ENCODE measurements around the gene TMCO1. TPM values are rescaled to one million over a fixed set of nuclear protein-coding genes. Genes with fewer than 3 reads are reported as not detected.
"Not testable (repeated sequence)": the region's sequence is repeated elsewhere in the genome, so short reads cannot be mapped to it uniquely, and the experiment has no call there.

Gene TMCO1
- total RNA-seq, 3 donors from 2014 or later: 57.1 to 89.4 (median 68.8) TPM

- no peaks in the 10 kb centered on the region for H3K4me1 ChIP-seq
- TF ChIP-seq, protein P1, sequence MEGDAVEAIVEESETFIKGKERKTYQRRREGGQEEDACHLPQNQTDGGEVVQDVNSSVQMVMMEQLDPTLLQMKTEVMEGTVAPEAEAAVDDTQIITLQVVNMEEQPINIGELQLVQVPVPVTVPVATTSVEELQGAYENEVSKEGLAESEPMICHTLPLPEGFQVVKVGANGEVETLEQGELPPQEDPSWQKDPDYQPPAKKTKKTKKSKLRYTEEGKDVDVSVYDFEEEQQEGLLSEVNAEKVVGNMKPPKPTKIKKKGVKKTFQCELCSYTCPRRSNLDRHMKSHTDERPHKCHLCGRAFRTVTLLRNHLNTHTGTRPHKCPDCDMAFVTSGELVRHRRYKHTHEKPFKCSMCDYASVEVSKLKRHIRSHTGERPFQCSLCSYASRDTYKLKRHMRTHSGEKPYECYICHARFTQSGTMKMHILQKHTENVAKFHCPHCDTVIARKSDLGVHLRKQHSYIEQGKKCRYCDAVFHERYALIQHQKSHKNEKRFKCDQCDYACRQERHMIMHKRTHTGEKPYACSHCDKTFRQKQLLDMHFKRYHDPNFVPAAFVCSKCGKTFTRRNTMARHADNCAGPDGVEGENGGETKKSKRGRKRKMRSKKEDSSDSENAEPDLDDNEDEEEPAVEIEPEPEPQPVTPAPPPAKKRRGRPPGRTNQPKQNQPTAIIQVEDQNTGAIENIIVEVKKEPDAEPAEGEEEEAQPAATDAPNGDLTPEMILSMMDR (IDR thresholded peaks at IDR 0.05): no peak
- TF ChIP-seq POLR2A (IDR thresholded peaks at IDR 0.05) (no peak), POLR2AphosphoS5 (IDR thresholded peaks at IDR 0.05) (no peak)
- no peaks in the 10 kb centered on the region for H3K27me3 ChIP-seq
- no peaks in the 10 kb centered on the region for H3K36me3 ChIP-seq
- intact Hi-C loops (cut with DNase I; ENCODE audit: low total_unique reads): no loop called here
- no peak overlapping the region for H3K27ac ChIP-seq
- no peaks in the 10 kb centered on the region for H3K9me3 ChIP-seq
- H3K4me3 ChIP-seq: no peak overlapping the region
- no peak for DNase-seq (ENCODE audit: low spot score in 2 of 2)
Measured at GRCh38 chr1:165703648-165704047, 65.0 kb downstream of the TMCO1 start.

DNA sequence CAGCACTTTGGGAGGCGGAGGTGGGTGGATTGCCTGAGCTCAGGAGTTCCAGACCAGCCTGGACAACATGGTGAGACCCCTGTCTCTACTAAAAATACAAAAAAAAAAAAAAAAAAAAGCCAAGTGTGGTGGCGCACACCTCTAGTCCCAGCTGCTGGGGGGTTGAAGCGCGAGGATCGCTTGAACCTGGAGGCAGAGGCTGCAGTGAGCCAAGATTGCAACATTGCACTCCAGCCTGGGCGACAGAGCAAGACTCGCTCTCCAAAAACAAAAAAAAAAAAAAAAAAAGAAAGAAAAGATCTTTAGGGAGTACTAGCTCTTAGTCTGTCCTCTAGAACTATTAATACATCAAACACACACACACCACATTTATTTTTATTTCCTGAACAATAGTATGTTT is 66.7 kb downstream of the TMCO1 start:
- H3K36me3 ChIP-seq; H3K4me1 ChIP-seq; H3K27me3 ChIP-seq; DNase-seq (ENCODE audit: low spot score in 2 of 2); H3K9me3 ChIP-seq; H3K27ac ChIP-seq; intact Hi-C loops (cut with DNase I; ENCODE audit: low total_unique reads); H3K4me3 ChIP-seq: not testable (repeated sequence)

DNA sequence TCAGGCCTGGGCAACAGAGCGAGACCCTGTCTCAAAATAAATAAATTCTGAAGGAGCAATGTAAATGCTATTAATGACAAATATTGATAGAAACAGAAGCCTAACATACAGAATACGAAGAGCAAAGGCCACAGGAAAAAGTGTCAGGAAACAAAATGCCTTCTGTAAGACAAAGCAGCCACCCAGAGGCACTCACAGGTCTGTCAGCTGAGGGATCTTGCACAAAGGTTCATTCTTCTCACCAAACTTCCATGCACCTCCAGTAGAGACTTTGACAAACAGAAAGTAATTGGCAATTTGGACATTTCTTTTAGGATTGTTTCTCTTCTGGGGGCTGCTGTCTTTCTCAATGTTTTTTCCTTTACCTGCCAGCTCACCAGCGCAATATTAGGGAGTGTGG is 69.1 kb downstream of the TMCO1 start:
- TF ChIP-seq, protein P1 (IDR thresholded peaks at IDR 0.05): no peak
- TF ChIP-seq POLR2A (IDR thresholded peaks at IDR 0.05) (no peak), POLR2AphosphoS5 (IDR thresholded peaks at IDR 0.05) (no peak)
- Histone ChIP-seq H3K9me3 (no peaks in the 10 kb centered on the region), H3K36me3 (no peaks in the 10 kb centered on the region), H3K4me1 (peaks cover 0 to 13% of the 10 kb centered on the region in 2 donors), H3K27me3 (no peaks in the 10 kb centered on the region), H3K4me3 (no peak overlapping the region), H3K27ac (no peak overlapping the region)
- DNase-seq (ENCODE audit: low spot score in 2 of 2): no peak
- intact Hi-C loops (cut with DNase I; ENCODE audit: low total_unique reads): no loop called here

DNA sequence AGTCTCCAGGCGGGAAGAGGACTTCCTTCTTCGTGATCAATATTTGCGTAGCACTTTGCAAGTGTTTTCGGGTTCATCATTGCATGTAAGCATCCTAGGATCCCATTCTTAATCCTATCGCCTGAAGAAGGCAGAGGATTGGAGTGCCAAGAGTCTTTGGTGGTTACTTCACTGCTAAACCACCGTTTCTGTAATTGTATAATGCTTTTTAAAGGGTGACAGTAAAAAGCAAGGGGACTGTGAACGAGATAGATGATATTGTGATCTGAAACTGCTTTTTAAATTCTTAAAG is 70.0 kb downstream of the TMCO1 start:
- TF ChIP-seq, protein P1 (IDR thresholded peaks at IDR 0.05): no peak
- TF ChIP-seq POLR2AphosphoS5 (IDR thresholded peaks at IDR 0.05) (no peak), POLR2A (IDR thresholded peaks at IDR 0.05) (no peak)
- peak overlapping the region; percentile 68 to 77 (median 69) for H3K4me3 ChIP-seq
- intact Hi-C loops (cut with DNase I; ENCODE audit: low total_unique reads): no loop called here
- peak overlapping the region; percentile 88 to 94 for H3K27ac ChIP-seq
- DNase-seq (ENCODE audit: low spot score in 2 of 2): no peak
- no peaks in the 10 kb centered on the region for H3K36me3 ChIP-seq
- no peaks in the 10 kb centered on the region for H3K27me3 ChIP-seq
- peaks cover 0 to 13% of the 10 kb centered on the region in 2 donors for H3K4me1 ChIP-seq
- no peaks in the 10 kb centered on the region for H3K9me3 ChIP-seq

DNA sequence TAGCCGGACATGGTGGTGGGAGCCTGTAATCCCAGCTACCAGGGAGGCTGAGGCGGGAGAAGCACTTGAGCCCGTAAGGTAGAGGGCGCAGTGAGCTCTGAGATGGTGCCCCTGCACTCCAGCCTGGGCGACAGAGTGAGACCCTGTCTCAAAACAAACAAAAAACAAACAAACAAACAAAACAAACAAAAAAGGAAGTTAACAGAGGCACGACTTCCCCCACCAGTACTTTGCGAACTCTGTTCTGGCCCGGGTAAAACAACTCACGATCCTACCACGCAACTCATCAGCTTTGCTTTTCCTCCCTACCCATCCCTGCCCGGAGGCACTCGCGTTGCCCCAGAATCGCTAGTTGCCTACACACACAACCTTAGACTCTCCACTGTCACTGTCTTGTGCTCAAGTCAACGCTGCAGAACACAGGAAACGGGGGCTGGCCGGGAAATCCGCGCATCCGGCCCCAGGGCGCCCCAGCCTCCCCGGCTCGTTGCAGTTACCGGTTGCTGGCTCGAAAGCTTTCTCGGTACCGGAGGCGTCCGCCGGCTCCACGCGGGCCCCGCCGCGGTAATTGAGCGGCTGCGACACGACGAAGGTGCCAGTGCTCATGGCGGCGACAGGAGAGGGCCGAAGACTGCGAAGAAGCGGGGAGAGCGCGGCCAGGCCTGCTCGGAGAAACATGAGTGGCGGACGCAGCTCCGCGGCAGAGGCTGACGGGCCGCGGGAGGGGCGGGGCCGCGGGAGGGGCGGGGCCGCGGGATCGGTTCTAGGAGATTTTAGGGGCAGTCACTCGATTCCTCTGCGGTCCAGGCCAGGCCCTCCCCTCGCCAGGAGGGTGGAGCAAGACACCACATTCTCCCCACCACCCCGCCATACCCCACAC is 70.5 kb downstream of the TMCO1 start, which contains the start of gene ALDH9A1:
TSS of gene ALDH9A1 (minus strand) at position 682 of the 880 bp plus-strand sequence. CDS start at position 678, 4 bp downstream.
- peak; percentile 83 to 84 for DNase-seq (ENCODE audit: low spot score in 2 of 2)
- H3K4me1 ChIP-seq: peaks cover 0 to 13% of the 10 kb centered on the region in 2 donors
- no peaks in the 10 kb centered on the region for H3K9me3 ChIP-seq
- no peaks in the 10 kb centered on the region for H3K36me3 ChIP-seq
- peak within 1 kb of the TSS; percentile 68 to 77 (median 69) for H3K4me3 ChIP-seq
- TF ChIP-seq POLR2AphosphoS5 (IDR thresholded peaks at IDR 0.05) (peak; percentile 58 to 84 (median 76)), POLR2A (IDR thresholded peaks at IDR 0.05) (peak; percentile 59)
- TF ChIP-seq, protein P1 (IDR thresholded peaks at IDR 0.05): peak in 1 of 3 donors; percentile 11
- H3K27ac ChIP-seq: peak within 1 kb of the TSS; percentile 88 to 94
- intact Hi-C loops (cut with DNase I; ENCODE audit: low total_unique reads): no loop called here
- no peaks in the 10 kb centered on the region for H3K27me3 ChIP-seq
